ENCODE measurements around the gene PSMD12.

The PSMD12 gene

DNA sequence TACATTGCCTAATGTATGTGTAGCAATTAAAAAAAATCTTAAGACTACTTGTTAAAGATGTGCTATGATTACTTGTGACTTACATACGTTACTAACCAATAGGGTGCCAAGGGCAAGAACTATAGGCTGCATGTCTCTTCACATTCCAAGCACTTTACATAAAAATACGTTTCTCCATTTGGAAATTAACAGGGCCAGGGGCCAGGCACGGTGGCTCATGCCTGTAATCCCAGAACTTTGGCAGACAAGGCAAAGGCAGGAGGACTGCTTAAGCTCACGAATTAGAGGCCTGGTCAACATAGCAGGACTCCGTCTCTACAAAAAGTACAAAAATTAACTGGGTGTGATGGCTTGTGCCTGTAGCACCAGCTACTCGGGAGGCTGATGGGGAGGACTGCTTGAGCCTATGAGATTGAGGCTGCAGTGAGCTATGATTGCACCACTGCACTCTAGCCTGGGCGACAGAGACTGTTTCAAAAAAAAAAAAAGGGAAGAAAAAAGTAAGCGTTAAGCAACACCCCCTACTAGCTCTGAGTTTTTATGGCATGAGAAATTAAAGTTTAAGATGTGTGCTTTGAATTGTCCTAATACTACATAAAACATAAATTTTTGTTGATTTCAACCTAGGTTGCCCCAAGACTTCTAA, 12.3 kb downstream of the PSMD12 start:
- Histone ChIP-seq H3K27ac (ENCODE audit: low read depth, low read length, poor library complexity, severe bottlenecking) (no peak overlapping the region), H3K36me3 (ENCODE audit: insufficient read depth, low read length) (peaks cover 89% of the 10 kb centered on the region), H3K4me2 (ENCODE audit: low read length) (no peak overlapping the region)

DNA sequence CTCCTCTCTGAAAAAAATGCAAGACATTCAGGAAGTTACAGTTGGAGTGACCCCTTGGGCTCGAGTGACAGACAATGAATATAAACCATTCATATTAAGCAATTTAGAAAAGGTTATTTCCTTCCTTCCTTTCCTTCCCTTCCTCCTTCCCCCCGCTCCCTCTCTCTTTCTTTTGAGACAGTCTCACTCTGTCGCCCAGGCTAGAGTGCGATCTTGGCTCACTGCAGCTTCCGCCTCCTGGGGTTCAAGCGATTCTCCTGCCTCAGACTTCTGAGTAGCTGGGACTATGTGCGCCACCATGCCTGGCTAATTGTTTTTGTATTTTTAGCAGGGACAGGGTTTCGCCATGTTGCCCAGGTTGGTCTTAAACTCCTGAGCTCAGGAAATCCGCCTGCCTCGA, 13.2 kb downstream of the PSMD12 start:
- Histone ChIP-seq H3K4me2 (ENCODE audit: low read length) (no peak overlapping the region), H4K20me1 (ENCODE audit: insufficient read depth, low read length) (no peaks in the 10 kb centered on the region), H3K36me3 (ENCODE audit: insufficient read depth, low read length) (peaks cover 94% of the 10 kb centered on the region)

More for the DNA sequence above, 12.3 kb downstream of the PSMD12 start:
- no peaks in the 10 kb centered on the region for H3K4me1 ChIP-seq (ENCODE audit: insufficient read depth, low read length, severe bottlenecking)
- no peaks in the 10 kb centered on the region for H4K20me1 ChIP-seq (ENCODE audit: insufficient read depth, low read length)
- H3K4me3 ChIP-seq (ENCODE audit: low read depth, low read length, poor library complexity, severe bottlenecking): no peak overlapping the region
- H2AFZ ChIP-seq (ENCODE audit: low read length): no peak overlapping the region
- no peaks in the 10 kb centered on the region for H3K9me2 ChIP-seq (ENCODE audit: low read depth, low read length)
- H3K9ac ChIP-seq (ENCODE audit: low read length): no peak overlapping the region
- no peaks in the 10 kb centered on the region for H3K27me3 ChIP-seq (ENCODE audit: insufficient read depth, low read length)
- no peaks in the 10 kb centered on the region for H3F3A ChIP-seq (ENCODE audit: insufficient read depth, low read length)
- TF ChIP-seq, protein P1, sequence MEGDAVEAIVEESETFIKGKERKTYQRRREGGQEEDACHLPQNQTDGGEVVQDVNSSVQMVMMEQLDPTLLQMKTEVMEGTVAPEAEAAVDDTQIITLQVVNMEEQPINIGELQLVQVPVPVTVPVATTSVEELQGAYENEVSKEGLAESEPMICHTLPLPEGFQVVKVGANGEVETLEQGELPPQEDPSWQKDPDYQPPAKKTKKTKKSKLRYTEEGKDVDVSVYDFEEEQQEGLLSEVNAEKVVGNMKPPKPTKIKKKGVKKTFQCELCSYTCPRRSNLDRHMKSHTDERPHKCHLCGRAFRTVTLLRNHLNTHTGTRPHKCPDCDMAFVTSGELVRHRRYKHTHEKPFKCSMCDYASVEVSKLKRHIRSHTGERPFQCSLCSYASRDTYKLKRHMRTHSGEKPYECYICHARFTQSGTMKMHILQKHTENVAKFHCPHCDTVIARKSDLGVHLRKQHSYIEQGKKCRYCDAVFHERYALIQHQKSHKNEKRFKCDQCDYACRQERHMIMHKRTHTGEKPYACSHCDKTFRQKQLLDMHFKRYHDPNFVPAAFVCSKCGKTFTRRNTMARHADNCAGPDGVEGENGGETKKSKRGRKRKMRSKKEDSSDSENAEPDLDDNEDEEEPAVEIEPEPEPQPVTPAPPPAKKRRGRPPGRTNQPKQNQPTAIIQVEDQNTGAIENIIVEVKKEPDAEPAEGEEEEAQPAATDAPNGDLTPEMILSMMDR (IDR thresholded peaks at IDR 0.05; ENCODE audit: low read length): no peak
- no peak for TF ChIP-seq EZH2 (IDR thresholded peaks at IDR 0.05; ENCODE audit: borderline replicate concordance, low read length)
- no peaks in the 10 kb centered on the region for H3K9me3 ChIP-seq (ENCODE audit: low read length)
- peaks cover 9% of the 10 kb centered on the region for H3K79me2 ChIP-seq (ENCODE audit: insufficient read depth, low read length)

DNA sequence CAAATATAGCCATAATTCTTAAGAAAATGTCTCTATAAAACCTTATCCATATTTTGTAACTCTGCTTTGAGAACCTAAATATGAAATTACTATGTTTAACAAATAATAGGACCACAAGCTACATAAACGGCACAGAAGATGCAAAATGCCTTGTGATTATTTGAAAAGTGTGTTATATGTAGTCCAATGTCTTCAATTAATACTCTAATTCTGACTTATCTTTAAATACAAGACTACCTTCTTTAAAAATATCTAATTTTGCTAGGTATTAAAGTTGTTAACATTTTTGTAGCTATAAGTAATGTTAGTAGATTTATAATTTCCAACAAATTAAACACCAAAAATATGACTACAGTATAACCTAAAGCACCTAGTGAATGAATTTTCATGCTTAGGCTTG, 17.0 kb downstream of the PSMD12 start:
- Histone ChIP-seq H3F3A (ENCODE audit: insufficient read depth, low read length) (no peaks in the 10 kb centered on the region), H3K9me3 (ENCODE audit: low read length) (no peaks in the 10 kb centered on the region), H3K79me2 (ENCODE audit: insufficient read depth, low read length) (no peaks in the 10 kb centered on the region), H2AFZ (ENCODE audit: low read length) (no peak overlapping the region), H3K27ac (ENCODE audit: low read depth, low read length, poor library complexity, severe bottlenecking) (no peak overlapping the region), H3K9me2 (ENCODE audit: low read depth, low read length) (no peaks in the 10 kb centered on the region), H3K27me3 (ENCODE audit: insufficient read depth, low read length) (no peaks in the 10 kb centered on the region), H3K4me1 (ENCODE audit: insufficient read depth, low read length, severe bottlenecking) (no peaks in the 10 kb centered on the region), H3K36me3 (ENCODE audit: insufficient read depth, low read length) (peaks cover 94% of the 10 kb centered on the region), H3K4me3 (ENCODE audit: low read depth, low read length, poor library complexity, severe bottlenecking) (no peak overlapping the region), H3K4me2 (ENCODE audit: low read length) (no peak overlapping the region), H3K9ac (ENCODE audit: low read length) (no peak overlapping the region), H4K20me1 (ENCODE audit: insufficient read depth, low read length) (no peaks in the 10 kb centered on the region)
- no peak for TF ChIP-seq EZH2 (IDR thresholded peaks at IDR 0.05; ENCODE audit: borderline replicate concordance, low read length)
- TF ChIP-seq, protein P1 (IDR thresholded peaks at IDR 0.05; ENCODE audit: low read length): no peak

More for the DNA sequence above, 13.2 kb downstream of the PSMD12 start:
- Histone ChIP-seq H3F3A (ENCODE audit: insufficient read depth, low read length) (no peaks in the 10 kb centered on the region), H3K27me3 (ENCODE audit: insufficient read depth, low read length) (no peaks in the 10 kb centered on the region), H2AFZ (ENCODE audit: low read length) (no peak overlapping the region), H3K9me2 (ENCODE audit: low read depth, low read length) (no peaks in the 10 kb centered on the region), H3K79me2 (ENCODE audit: insufficient read depth, low read length) (peaks cover under 1% of the 10 kb centered on the region; the same call in 1 of the 2 replicates), H3K4me3 (ENCODE audit: low read depth, low read length, poor library complexity, severe bottlenecking) (no peak overlapping the region), H3K4me1 (ENCODE audit: insufficient read depth, low read length, severe bottlenecking) (no peaks in the 10 kb centered on the region), H3K9me3 (ENCODE audit: low read length) (no peaks in the 10 kb centered on the region), H3K9ac (ENCODE audit: low read length) (no peak overlapping the region), H3K27ac (ENCODE audit: low read depth, low read length, poor library complexity, severe bottlenecking) (no peak overlapping the region)
- no peak for TF ChIP-seq EZH2 (IDR thresholded peaks at IDR 0.05; ENCODE audit: borderline replicate concordance, low read length)
- TF ChIP-seq, protein P1 (IDR thresholded peaks at IDR 0.05; ENCODE audit: low read length): no peak
